Measurements from ENCODE around the gene FAM210B. TPM values are rescaled to one million over a fixed set of nuclear protein-coding genes. Genes with fewer than 3 reads are reported as not detected.

Gene FAM210B
- total and polyA plus RNA-seq, 2 of the 13 experiments (the other 11 are each of a cell fraction or from before 2014, with no cell fraction given) = 75.9 to 107 TPM

- peak; percentile 90; the same call in 1 of the 2 replicates for TF ChIP-seq FOXJ3 (CRISPR knock-in tag; IDR thresholded peaks at IDR 0.05; ENCODE audit: borderline replicate concordance)
- peak; percentile 93 for TF ChIP-seq TEAD2 (CRISPR knock-in tag; IDR thresholded peaks at IDR 0.05)
- TF ChIP-seq, protein P1, sequence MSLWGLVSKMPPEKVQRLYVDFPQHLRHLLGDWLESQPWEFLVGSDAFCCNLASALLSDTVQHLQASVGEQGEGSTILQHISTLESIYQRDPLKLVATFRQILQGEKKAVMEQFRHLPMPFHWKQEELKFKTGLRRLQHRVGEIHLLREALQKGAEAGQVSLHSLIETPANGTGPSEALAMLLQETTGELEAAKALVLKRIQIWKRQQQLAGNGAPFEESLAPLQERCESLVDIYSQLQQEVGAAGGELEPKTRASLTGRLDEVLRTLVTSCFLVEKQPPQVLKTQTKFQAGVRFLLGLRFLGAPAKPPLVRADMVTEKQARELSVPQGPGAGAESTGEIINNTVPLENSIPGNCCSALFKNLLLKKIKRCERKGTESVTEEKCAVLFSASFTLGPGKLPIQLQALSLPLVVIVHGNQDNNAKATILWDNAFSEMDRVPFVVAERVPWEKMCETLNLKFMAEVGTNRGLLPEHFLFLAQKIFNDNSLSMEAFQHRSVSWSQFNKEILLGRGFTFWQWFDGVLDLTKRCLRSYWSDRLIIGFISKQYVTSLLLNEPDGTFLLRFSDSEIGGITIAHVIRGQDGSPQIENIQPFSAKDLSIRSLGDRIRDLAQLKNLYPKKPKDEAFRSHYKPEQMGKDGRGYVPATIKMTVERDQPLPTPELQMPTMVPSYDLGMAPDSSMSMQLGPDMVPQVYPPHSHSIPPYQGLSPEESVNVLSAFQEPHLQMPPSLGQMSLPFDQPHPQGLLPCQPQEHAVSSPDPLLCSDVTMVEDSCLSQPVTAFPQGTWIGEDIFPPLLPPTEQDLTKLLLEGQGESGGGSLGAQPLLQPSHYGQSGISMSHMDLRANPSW (CRISPR knock-in tag; IDR thresholded peaks at IDR 0.05; ENCODE audit: borderline replicate concordance) = peak; percentile 100
- peak; percentile 100 for TF ChIP-seq YEATS4 (CRISPR knock-in tag; IDR thresholded peaks at IDR 0.05; ENCODE audit: borderline replicate concordance)
- TF ChIP-seq ZNF550 (CRISPR knock-in tag; IDR thresholded peaks at IDR 0.05; ENCODE audit: borderline replicate concordance) = peak; percentile 98; the same call in 1 of the 2 replicates
- TF ChIP-seq, protein P2, sequence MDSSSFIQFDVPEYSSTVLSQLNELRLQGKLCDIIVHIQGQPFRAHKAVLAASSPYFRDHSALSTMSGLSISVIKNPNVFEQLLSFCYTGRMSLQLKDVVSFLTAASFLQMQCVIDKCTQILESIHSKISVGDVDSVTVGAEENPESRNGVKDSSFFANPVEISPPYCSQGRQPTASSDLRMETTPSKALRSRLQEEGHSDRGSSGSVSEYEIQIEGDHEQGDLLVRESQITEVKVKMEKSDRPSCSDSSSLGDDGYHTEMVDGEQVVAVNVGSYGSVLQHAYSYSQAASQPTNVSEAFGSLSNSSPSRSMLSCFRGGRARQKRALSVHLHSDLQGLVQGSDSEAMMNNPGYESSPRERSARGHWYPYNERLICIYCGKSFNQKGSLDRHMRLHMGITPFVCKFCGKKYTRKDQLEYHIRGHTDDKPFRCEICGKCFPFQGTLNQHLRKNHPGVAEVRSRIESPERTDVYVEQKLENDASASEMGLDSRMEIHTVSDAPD (CRISPR knock-in tag; IDR thresholded peaks at IDR 0.05) = peak; percentile 53
- TF ChIP-seq GABPA (IDR thresholded peaks at IDR 0.05; ENCODE audit: low read depth, low read length) = peak; percentile 25; the same call in 1 of the 2 replicates
- peak; percentile 89 for TF ChIP-seq GABPA (CRISPR knock-in tag; IDR thresholded peaks at IDR 0.05; ENCODE audit: low read depth)
- TF ChIP-seq ZNF354B (CRISPR knock-in tag; IDR thresholded peaks at IDR 0.05) = peak; percentile 88; the same call in 1 of the 2 replicates
- TF ChIP-seq ZNF124 (CRISPR knock-in tag; IDR thresholded peaks at IDR 0.05) = peak; percentile 98
- TF ChIP-seq ZSCAN29 (CRISPR knock-in tag; conservative IDR thresholded peaks at IDR 0.05) = peak; percentile 92
- TF ChIP-seq AGO2 (optimal IDR thresholded peaks at IDR 0.05; ENCODE audit: low read depth, low read length) = peak; percentile 47
- peak; percentile 99 for TF ChIP-seq AHR (CRISPR knock-in tag; IDR thresholded peaks at IDR 0.05)
- TF ChIP-seq ISX (CRISPR knock-in tag; conservative IDR thresholded peaks at IDR 0.05) = peak; percentile 74; the same call in 1 of the 2 replicates
- peak; percentile 96 for TF ChIP-seq NFYC (CRISPR knock-in tag; IDR thresholded peaks at IDR 0.05)
- TF ChIP-seq, protein P3, sequence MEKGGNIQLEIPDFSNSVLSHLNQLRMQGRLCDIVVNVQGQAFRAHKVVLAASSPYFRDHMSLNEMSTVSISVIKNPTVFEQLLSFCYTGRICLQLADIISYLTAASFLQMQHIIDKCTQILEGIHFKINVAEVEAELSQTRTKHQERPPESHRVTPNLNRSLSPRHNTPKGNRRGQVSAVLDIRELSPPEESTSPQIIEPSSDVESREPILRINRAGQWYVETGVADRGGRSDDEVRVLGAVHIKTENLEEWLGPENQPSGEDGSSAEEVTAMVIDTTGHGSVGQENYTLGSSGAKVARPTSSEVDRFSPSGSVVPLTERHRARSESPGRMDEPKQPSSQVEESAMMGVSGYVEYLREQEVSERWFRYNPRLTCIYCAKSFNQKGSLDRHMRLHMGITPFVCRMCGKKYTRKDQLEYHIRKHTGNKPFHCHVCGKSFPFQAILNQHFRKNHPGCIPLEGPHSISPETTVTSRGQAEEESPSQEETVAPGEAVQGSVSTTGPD (CRISPR knock-in tag; IDR thresholded peaks at IDR 0.05) = 0 out of 2 replicates have a peak, but pooled peaks have one; percentile 33
- TF ChIP-seq HMGXB4 (CRISPR knock-in tag; IDR thresholded peaks at IDR 0.05; ENCODE audit: borderline replicate concordance in 1 of 2, low read depth in 1 of 2) = peak; percentile 92 to 99
- TF ChIP-seq NR0B2 (CRISPR knock-in tag; IDR thresholded peaks at IDR 0.05) = peak; percentile 79
- peak; percentile 94 for TF ChIP-seq JUND (CRISPR knock-in tag; IDR thresholded peaks at IDR 0.05)
- peak; percentile 94 for TF ChIP-seq ZSCAN20 (CRISPR knock-in tag; IDR thresholded peaks at IDR 0.05; ENCODE audit: borderline replicate concordance)
These were observed 33.5 kb downstream of the FAM210B start, which contains the start of the genes AURKA and CSTF1 (continued) for GRCh38 chr20:56392132-56392880.
